ENCODE measurements around the gene FURIN.
A peak's percentile ranks its signal among the peaks of the same experiment; 100 is the strongest.

GRCh38 chr15:90885432-90886290 lies 17.3 kb downstream of the FURIN start:
- TF ChIP-seq, protein P1, sequence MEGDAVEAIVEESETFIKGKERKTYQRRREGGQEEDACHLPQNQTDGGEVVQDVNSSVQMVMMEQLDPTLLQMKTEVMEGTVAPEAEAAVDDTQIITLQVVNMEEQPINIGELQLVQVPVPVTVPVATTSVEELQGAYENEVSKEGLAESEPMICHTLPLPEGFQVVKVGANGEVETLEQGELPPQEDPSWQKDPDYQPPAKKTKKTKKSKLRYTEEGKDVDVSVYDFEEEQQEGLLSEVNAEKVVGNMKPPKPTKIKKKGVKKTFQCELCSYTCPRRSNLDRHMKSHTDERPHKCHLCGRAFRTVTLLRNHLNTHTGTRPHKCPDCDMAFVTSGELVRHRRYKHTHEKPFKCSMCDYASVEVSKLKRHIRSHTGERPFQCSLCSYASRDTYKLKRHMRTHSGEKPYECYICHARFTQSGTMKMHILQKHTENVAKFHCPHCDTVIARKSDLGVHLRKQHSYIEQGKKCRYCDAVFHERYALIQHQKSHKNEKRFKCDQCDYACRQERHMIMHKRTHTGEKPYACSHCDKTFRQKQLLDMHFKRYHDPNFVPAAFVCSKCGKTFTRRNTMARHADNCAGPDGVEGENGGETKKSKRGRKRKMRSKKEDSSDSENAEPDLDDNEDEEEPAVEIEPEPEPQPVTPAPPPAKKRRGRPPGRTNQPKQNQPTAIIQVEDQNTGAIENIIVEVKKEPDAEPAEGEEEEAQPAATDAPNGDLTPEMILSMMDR (IDR thresholded peaks at IDR 0.05) = peak; percentile 98
- TF ChIP-seq ZFX (IDR thresholded peaks at IDR 0.05; ENCODE audit: borderline replicate concordance) = no peak
